ENCODE measurements around the gene KRTAP10-4.

- peak in 5 of 11 experiments; percentile 19 to 34 (median 26) for TF ChIP-seq CTCF (IDR thresholded peaks at IDR 0.05 in 8 of 11, conservative IDR thresholded peaks at IDR 0.05 in 3 of 11)
- no peak for TF ChIP-seq POLR2AphosphoS5 (IDR thresholded peaks at IDR 0.05)
- TF ChIP-seq POLR2A (IDR thresholded peaks at IDR 0.05), result no peak
These were observed 45.0 kb downstream of the KRTAP10-4 start for GRCh38 chr21:44618504-44618903.

Data from spleen (tissue), 7 donors.